ENCODE measurements around the gene SLC39A10.
"Not testable (repeated sequence)": the region's sequence is repeated elsewhere in the genome, so short reads cannot be mapped to it uniquely, and the experiment has no call there.

Gene SLC39A10

DNA sequence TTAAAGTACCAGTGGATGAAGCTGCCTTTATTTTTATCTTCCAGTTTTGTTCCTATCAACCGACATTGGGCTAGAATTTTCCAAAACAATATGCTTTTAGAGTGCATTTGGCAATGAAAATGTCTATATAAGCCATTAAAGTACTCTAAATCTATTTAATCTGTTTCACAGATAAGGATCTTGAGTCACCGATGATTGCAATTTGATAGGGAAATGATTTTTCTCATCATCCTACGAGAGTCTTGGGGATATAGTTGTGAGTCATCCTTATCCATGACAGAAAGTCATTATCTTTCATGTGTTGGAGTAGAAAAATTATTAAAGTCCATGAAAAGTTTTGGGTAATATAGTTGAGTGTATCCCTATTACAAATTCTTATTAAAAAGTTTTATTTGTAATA is 26.1 kb downstream of the SLC39A10 start:
- DNase-seq (ENCODE audit: low read depth) = peak; percentile 39
- TF ChIP-seq, protein P1, sequence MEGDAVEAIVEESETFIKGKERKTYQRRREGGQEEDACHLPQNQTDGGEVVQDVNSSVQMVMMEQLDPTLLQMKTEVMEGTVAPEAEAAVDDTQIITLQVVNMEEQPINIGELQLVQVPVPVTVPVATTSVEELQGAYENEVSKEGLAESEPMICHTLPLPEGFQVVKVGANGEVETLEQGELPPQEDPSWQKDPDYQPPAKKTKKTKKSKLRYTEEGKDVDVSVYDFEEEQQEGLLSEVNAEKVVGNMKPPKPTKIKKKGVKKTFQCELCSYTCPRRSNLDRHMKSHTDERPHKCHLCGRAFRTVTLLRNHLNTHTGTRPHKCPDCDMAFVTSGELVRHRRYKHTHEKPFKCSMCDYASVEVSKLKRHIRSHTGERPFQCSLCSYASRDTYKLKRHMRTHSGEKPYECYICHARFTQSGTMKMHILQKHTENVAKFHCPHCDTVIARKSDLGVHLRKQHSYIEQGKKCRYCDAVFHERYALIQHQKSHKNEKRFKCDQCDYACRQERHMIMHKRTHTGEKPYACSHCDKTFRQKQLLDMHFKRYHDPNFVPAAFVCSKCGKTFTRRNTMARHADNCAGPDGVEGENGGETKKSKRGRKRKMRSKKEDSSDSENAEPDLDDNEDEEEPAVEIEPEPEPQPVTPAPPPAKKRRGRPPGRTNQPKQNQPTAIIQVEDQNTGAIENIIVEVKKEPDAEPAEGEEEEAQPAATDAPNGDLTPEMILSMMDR (conservative IDR thresholded peaks at IDR 0.05; ENCODE audit: low read depth, low read length) = no peak
- no peak overlapping the region for H3K4me3 ChIP-seq (ENCODE audit: low read depth, low read length)

DNA sequence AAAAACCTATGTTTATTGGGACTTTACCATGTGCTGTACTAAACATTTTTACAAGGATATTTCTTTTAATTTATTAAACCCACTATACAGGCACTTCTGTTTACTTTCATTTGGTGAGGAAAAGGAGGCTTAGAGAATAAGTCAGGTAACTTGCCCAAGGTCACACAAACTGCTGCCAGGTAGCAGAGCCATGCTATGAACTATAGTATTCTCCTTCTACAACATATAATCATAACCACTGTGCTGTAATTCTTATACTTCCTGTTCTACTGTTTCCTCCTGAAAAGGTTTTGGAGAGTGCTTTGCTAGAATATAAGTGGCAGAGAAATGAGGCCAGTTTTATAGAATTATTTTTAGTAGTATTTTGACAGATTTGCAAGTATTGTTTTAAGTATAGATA is 29.5 kb downstream of the SLC39A10 start:
- H3K4me3 ChIP-seq (ENCODE audit: low read depth, low read length) = no peak overlapping the region
- TF ChIP-seq, protein P1 (conservative IDR thresholded peaks at IDR 0.05; ENCODE audit: low read depth, low read length) = no peak
- no peak for DNase-seq (ENCODE audit: low read depth)

DNA sequence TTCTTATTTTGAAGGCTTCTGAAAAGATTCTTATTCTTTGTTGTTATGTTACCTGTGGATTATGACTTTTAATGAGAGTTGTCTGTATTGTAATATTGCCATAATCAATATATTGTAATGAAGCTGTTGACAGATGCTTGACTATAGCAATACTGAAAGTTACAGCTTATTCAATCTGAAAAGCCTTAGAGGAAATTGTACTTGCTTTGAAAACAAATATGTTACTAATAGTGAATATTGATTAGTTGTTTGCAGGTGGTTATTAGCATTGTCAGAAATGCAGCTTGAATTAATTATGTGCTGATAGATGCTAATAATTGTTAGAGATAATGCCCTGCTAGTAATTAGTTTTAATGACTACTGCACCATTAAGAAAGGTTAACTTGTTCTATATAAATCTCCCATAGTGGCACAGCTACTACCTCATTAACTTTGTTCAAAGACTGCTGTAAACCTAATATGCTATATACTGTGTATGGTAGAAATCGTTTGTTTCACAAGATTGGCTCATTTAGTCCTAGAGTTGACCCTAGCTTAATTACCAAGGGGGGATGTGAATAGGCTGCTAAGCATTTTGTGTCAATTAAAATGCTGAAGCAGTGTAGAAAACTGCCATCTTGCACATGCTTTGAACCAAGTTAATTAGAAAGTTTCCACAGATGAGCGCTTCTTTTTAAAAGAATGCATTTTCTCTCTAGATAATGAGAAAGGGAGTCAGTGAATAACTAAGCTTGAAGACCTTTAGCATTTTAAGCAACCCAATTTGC is 30.5 kb downstream of the SLC39A10 start:
- TF ChIP-seq, protein P1 (conservative IDR thresholded peaks at IDR 0.05; ENCODE audit: low read depth, low read length) = no peak
- DNase-seq (ENCODE audit: low read depth) = no peak
- no peak overlapping the region for H3K4me3 ChIP-seq (ENCODE audit: low read depth, low read length)

- DNase-seq (ENCODE audit: low read depth); H3K4me3 ChIP-seq (ENCODE audit: low read depth, low read length): not testable (repeated sequence)
These were observed 35.5 kb downstream of the SLC39A10 start for GRCh38 chr2:195692531-195692930.

DNA sequence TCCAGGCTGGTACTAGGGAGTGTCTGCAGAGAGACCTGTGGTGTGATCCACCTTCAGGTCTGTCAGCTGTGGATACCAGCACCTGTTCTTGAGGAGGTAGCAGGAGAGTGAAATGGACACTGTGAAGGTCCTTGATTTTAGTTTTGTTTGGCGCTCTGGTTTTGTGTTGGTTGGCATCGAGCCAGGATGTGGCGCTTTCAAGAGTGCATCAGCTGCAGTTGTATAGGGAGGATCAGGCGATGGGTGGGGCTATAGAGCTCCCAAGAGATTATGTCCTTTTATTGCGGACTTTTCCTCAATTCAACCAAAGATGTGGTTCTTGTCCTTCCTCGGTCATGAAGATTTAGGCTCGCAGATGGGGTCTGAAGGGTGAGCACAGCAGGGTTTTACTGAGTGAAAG is 37.5 kb downstream of the SLC39A10 start:
- no peak overlapping the region for H3K4me3 ChIP-seq (ENCODE audit: low read depth, low read length)
- DNase-seq (ENCODE audit: low read depth) = no peak
- TF ChIP-seq, protein P1 (conservative IDR thresholded peaks at IDR 0.05; ENCODE audit: low read depth, low read length) = no peak

GRCh38 chr2:195695002-195695631 is 38.1 kb downstream of the SLC39A10 start:
- H3K4me3 ChIP-seq (ENCODE audit: low read depth, low read length) = no peak overlapping the region
- peak; percentile 25 for DNase-seq (ENCODE audit: low read depth)
- TF ChIP-seq, protein P1 (conservative IDR thresholded peaks at IDR 0.05; ENCODE audit: low read depth, low read length) = no peak

DNA sequence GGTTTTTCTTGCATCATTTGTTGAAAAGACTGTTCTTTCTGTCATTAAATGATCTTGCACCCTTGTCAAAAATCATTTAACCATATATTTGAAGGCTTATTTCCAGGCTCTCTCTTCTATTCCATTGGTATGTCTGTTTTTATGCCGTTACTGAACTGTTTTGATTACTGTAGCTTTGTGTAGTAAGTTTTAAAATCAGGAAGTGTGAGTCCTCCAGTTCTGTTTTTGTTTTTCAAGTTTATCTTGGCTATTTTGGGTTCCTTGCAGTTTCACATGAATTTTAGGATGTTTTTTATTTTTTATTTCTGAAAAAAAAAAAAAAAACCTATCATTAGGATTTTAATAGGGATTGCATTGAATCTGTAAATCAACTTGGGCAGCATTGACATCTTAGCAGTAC is 39.0 kb downstream of the SLC39A10 start:
- DNase-seq (ENCODE audit: low read depth) = no peak
- TF ChIP-seq, protein P1 (conservative IDR thresholded peaks at IDR 0.05; ENCODE audit: low read depth, low read length) = no peak
- no peak overlapping the region for H3K4me3 ChIP-seq (ENCODE audit: low read depth, low read length)
